Mucosa of descending colon (tissue), 3 donors: ENCODE data around the gene ARHGAP22. TPM values are rescaled to one million over a fixed set of nuclear protein-coding genes. Genes with fewer than 3 reads are reported as not detected.
A peak's percentile ranks its signal among the peaks of the same experiment; 100 is the strongest.

Experiments
- ATAC-seq: fragments of 200-7000 bp; cut with Tn5 transposase; one replicate; pipeline ENCODE4 v1.9.1; 2020; ENCODE audit warnings: mild to moderate bottlenecking, moderate library complexity
- DNase-seq, 3 donors: peaks; one replicate each; pipeline ENCODE4 v3.0.0-alpha.2; 2020
- H3K36me3 ChIP-seq: fragments of 200-600 bp; one replicate; pipeline ENCODE4 v1.8.0; 2021; ENCODE audit warnings: low read depth, mild to moderate bottlenecking
- H3K4me1 ChIP-seq: fragments of 200-600 bp; one replicate; pipeline ENCODE4 v1.8.0; 2021; ENCODE audit warnings: low read depth, mild to moderate bottlenecking
- H3K4me3 ChIP-seq: fragments of 200-600 bp; one replicate; pipeline ENCODE4 v1.8.0; 2021; ENCODE audit warnings: mild to moderate bottlenecking
- H3K9me3 ChIP-seq: fragments of 200-600 bp; one replicate; pipeline ENCODE4 v1.8.0; 2021; ENCODE audit warnings: mild to moderate bottlenecking
- intact Hi-C, 2 donors: fragments of 100-400 bp; cut with DNase I in 1 of 2; cut with micrococcal nuclease in 1 of 2; formaldehyde crosslinking; loops; one replicate each; pipeline versions ENCODE4 v1.11.0 to v1.11.1; 2022; cut with DNase I, micrococcal nuclease
- total RNA-seq, 3 donors: library from RNA; stranded (reverse); fragmentation: NEBNext Ultra II Directional in 2 of 3; extraction: Animal tissue kit (Norgen Biotek cat#: 25700) in 2 of 3; gene quantifications; one replicate each; pipeline versions ENCODE4 v1.2.1 to v1.2.4, GENCODE V29; 2021 to 2023
- TF ChIP-seq, protein P1 (sequence below): fragments of 200-600 bp; IDR thresholded peaks from one replicate; pipeline ENCODE4 v1.8.0; 2022; ENCODE audit warnings: antibody characterized with exemption, mild to moderate bottlenecking
- donor health status: DM: no; HTN: no; CAD: no; lungs with moderate emphysema.
- donor health status: DM: no; HTN: no; CAD: no.
- donor health status: DM: no; HTN: yes; CAD: no.

ARHGAP22 gene
- total RNA-seq, 3 donors from 2014 or later: 0.93 to 5.9 (median 1.3) TPM

DNA sequence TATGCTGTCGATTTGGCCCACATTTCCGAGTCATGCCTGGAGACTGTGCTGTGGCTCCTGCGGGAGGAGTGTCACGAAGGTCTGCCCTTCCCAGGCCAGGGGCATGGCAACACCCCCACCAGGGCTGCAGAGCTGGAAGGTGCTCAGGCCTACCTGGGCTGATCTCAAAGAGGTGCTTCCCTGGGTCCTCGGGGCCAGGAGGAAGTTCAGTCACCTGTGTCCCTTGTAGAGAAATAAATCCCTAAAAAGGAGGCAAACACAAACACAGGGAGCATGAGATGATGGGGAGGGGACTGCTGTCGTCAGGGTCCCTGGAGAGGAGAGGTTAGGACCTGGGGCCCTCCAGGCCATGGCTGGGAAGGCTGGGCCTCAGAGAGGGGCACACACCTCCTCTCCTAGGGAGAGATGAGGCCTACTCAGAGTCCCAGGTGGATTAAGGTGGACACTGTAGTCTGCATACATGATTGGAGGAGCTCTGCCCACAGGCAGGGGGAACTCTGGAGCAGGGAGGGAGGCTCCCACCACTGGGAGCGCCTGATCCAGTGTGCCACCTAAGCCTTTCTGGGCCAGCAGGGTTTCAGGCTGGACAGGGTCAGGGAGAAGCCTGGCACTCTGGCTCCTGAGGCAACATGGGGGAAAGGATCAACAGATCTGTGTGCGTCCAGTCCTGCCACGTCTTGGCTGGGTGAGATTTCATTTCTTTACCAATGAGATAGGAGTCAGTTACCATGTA, 49.4 kb downstream of the ARHGAP22 start:
- H3K4me1 ChIP-seq: no peaks in the 10 kb centered on the region
- no peak for ATAC-seq
- H3K9me3 ChIP-seq: no peaks in the 10 kb centered on the region
- TF ChIP-seq, protein P1, sequence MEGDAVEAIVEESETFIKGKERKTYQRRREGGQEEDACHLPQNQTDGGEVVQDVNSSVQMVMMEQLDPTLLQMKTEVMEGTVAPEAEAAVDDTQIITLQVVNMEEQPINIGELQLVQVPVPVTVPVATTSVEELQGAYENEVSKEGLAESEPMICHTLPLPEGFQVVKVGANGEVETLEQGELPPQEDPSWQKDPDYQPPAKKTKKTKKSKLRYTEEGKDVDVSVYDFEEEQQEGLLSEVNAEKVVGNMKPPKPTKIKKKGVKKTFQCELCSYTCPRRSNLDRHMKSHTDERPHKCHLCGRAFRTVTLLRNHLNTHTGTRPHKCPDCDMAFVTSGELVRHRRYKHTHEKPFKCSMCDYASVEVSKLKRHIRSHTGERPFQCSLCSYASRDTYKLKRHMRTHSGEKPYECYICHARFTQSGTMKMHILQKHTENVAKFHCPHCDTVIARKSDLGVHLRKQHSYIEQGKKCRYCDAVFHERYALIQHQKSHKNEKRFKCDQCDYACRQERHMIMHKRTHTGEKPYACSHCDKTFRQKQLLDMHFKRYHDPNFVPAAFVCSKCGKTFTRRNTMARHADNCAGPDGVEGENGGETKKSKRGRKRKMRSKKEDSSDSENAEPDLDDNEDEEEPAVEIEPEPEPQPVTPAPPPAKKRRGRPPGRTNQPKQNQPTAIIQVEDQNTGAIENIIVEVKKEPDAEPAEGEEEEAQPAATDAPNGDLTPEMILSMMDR: no peak
- H3K36me3 ChIP-seq: no peaks in the 10 kb centered on the region
- no peak for DNase-seq
- intact Hi-C loops: loop anchor here in 1 of 2 donors (10.0 kb wide), 1 partner anchor 99 kb away; no protein-coding TSS in a partner anchor
- no peak overlapping the region for H3K4me3 ChIP-seq

DNA sequence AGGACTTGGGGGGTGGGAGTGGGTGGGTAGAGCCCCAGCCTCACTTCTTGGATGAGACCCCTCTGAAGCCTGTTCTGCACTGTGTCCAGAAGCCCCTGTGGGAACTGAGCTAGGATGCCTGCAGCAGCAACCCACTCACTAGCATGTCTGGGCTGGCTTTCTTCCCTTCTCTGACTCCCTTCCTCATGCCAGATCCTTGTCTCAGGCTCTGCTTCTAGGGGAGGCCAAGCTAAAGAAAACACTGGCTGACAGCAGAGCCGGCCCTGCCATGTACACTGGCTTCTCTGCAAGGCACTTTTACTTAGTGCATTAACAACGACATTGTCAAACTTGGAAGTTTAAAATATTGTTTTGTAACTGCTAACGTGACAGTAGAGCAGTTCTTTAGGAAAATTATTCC, 50.2 kb downstream of the ARHGAP22 start:
- TF ChIP-seq, protein P1: no peak
- intact Hi-C loops: loop anchor here in 1 of 2 donors (10.0 kb wide), 1 partner anchor 100 kb away; no protein-coding TSS in a partner anchor
- Histone ChIP-seq H3K9me3 (no peaks in the 10 kb centered on the region), H3K36me3 (no peaks in the 10 kb centered on the region), H3K4me1 (no peaks in the 10 kb centered on the region), H3K4me3 (no peak overlapping the region)
- ATAC-seq (no peak), DNase-seq (no peak)

DNA sequence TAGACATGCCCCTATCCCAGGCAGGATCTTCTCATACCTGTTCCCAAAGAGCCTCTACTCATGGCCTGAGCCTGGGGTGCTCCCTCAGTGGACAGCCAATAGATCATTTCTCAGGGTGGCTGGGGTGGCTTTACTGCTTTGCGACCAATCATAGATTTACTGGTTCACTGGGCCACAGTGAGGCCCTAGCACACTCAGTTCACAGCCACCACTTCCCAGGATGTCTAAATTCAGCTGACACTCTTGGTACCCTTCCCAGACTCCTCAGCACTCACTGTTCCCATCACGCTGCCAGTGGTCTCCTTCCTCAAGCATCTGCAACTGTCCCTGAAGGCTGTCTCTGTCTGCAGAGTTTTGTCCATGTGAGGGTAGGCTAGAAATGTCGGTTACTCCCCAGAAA, 50.6 kb downstream of the ARHGAP22 start:
- ATAC-seq: no peak
- no peaks in the 10 kb centered on the region for H3K4me1 ChIP-seq
- TF ChIP-seq, protein P1: no peak
- no peaks in the 10 kb centered on the region for H3K36me3 ChIP-seq
- no peak for DNase-seq
- H3K4me3 ChIP-seq: no peak overlapping the region
- H3K9me3 ChIP-seq: no peaks in the 10 kb centered on the region
- intact Hi-C loops: loop anchor here in 1 of 2 donors (10.0 kb wide), 1 partner anchor 101 kb away; no protein-coding TSS in a partner anchor

DNA sequence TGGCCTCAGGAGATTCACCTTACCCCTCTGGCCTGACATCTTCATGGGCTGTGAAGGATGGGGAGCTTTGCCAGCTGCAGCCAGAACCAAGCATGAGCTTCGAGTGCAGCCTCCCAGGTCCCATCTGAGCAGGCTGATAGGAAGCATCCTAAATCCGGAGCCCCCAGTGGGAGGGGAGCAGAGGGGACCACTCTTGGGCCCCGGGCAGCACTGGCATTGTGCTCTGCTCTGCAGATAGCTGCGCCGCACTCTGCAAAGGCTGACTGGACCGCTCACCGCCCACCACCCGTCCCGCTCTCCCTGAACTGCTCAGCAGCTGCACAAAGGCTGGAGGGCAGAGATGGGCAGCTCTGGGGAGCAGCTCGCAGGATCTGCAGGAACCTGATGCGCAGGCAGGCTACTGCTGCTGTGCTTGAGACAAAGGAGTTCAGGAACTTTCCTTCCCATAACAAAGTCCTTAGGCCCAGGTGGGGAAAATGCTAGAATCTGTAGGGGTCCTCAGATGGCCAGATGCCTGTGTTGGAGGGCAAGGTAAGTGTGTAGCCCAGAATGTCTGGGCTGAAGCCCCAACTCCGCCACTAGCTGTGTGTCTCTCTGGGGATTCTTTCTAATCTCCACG, 51.8 kb downstream of the ARHGAP22 start:
- intact Hi-C loops: loop anchor here in 1 of 2 donors (10.0 kb wide), 1 partner anchor 102 kb away; no protein-coding TSS in a partner anchor
- Histone ChIP-seq H3K36me3 (no peaks in the 10 kb centered on the region), H3K9me3 (no peaks in the 10 kb centered on the region), H3K4me3 (no peak overlapping the region), H3K4me1 (no peaks in the 10 kb centered on the region)
- ATAC-seq: no peak
- TF ChIP-seq, protein P1: no peak
- no peak for DNase-seq

DNA sequence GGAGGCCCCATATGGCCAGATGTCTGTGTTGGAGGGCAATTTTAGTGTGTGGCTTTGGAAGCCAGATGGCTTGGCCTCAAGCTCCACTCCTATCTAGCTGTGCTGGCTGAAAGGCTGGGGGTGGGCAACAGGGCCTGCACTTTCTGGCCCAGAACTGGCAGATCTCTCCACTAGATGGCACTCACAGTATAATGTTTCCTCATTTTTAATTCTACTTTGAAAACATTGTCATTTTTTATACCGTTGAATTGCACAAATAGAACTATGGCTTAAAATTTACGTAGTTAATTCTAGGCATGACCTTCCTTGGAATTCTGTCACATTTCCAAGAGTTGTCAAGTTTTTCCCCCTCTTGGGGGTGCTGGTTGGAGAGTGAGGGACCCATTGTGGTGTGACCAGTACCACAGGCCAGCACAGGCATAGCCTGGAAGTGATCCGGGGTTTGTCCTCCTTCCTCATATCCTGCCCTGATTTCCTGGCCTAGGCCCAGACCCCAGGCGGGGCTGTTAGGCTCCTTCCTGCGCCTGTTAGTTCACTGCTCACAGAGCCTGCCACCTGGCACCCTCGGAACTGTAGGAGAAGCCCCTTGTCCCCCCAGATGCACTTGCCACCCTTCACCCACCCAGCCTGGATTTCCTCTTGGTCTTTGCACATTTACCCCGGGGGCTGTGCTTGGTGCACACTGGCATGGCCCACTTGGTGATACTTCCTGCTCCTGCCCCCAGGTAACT, 52.8 kb downstream of the ARHGAP22 start:
- peak; percentile 48 for ATAC-seq
- no peaks in the 10 kb centered on the region for H3K4me1 ChIP-seq
- H3K9me3 ChIP-seq: no peaks in the 10 kb centered on the region
- intact Hi-C loops: loop anchor here in 1 of 2 donors (10.0 kb wide), 1 partner anchor 103 kb away; no protein-coding TSS in a partner anchor
- H3K36me3 ChIP-seq: no peaks in the 10 kb centered on the region
- no peak overlapping the region for H3K4me3 ChIP-seq
- peak in 1 of 3 donors; percentile 44 for DNase-seq
- TF ChIP-seq, protein P1: no peak
